Lower leg skin (tissue), 4 donors: Measurements from ENCODE around the gene IL13RA1. TPM values are rescaled to one million over a fixed set of nuclear protein-coding genes. Genes with fewer than 3 reads are reported as not detected.

ENCODE experiments used
- DNase-seq, 2 donors: peaks; one replicate each; pipeline ENCODE4 v3.0.0-alpha.2; 2019; ENCODE audit warnings: low spot score in 2 of 2
- H3K4me3 ChIP-seq: fragments of 200-600 bp; sonication (generic); 2 replicates; pipeline ENCODE4 v1.5.1; 2017; ENCODE audit warnings: mild to moderate bottlenecking, low read depth; ENCODE audit not compliant: poor library complexity, severe bottlenecking
- POLR2A ChIP-seq, 2 donors: fragments of 450-650 bp; IDR thresholded peaks; one replicate each; pipeline ENCODE4 v1.6.1; 2016 to 2017; ENCODE audit warnings: antibody characterized with exemption in 2 of 2, mild to moderate bottlenecking in 1 of 2, moderate library complexity in 1 of 2
- WGBS, 2 donors: methylation state at CpG; one replicate each; pipeline ENCODE4 v1.1.5; 2018; 5-methylcytosine and 5-hydroxymethylcytosine counted together
- intact Hi-C: fragments of 100-400 bp; cut with DNase I; formaldehyde crosslinking; loops from one replicate; pipeline ENCODE4 v1.15.0; 2023; ENCODE audit warnings: low total_unique reads
- total RNA-seq, 4 donors: library from RNA; depleted of rRNA; stranded (reverse); fragments of >200 nt; gene quantifications; one replicate each; pipeline ENCODE4 v1.1.0, GENCODE V29; 2016
- TF ChIP-seq, protein P1 (sequence below), 3 donors: fragments of 450-650 bp; IDR thresholded peaks; one replicate each; pipeline ENCODE4 v1.5.1; 2016; ENCODE audit warnings: antibody characterized with exemption in 3 of 3, mild to moderate bottlenecking in 3 of 3, moderate library complexity in 2 of 3

IL13RA1 gene
- total RNA-seq, 4 donors from 2014 or later, result 14.4 to 33.0 (median 19.5) TPM

GRCh38 chrX:118717678-118718391 lies 9.6 kb upstream of the IL13RA1 start:
- no peak for DNase-seq
- no peak overlapping the region for H3K4me3 ChIP-seq
- no peak for TF ChIP-seq POLR2A (IDR thresholded peaks at IDR 0.05)
- TF ChIP-seq, protein P1, sequence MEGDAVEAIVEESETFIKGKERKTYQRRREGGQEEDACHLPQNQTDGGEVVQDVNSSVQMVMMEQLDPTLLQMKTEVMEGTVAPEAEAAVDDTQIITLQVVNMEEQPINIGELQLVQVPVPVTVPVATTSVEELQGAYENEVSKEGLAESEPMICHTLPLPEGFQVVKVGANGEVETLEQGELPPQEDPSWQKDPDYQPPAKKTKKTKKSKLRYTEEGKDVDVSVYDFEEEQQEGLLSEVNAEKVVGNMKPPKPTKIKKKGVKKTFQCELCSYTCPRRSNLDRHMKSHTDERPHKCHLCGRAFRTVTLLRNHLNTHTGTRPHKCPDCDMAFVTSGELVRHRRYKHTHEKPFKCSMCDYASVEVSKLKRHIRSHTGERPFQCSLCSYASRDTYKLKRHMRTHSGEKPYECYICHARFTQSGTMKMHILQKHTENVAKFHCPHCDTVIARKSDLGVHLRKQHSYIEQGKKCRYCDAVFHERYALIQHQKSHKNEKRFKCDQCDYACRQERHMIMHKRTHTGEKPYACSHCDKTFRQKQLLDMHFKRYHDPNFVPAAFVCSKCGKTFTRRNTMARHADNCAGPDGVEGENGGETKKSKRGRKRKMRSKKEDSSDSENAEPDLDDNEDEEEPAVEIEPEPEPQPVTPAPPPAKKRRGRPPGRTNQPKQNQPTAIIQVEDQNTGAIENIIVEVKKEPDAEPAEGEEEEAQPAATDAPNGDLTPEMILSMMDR (IDR thresholded peaks at IDR 0.05), result no peak
- 84 to 89% methylated on average over 13 of the region's 13 CpGs for WGBS, 2 donors
- intact Hi-C loops, result no loop called here

DNA sequence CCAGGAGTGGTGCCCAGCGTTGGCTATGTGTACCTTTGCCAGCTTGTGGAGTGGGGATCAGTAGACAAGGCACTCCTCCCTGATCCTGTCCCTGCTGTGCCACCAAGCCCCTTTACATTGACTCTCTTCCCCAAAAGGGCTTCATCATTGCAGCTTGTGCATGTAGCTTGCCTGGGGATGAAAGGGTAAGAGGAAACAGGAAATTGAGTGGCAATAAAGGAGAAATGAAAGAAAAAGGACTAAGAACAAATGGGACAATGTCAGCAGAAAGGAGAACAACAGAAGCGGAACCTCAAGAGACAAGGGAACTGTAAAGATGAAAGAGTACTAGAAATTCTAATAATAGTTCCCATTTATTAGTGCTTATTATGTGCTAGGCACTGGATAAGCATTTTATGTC lies 8.7 kb upstream of the IL13RA1 start:
- WGBS, 2 donors, result 68 to 86% methylated on average over 1 to 2 of the region's 2 CpGs
- no peak for DNase-seq
- no peak overlapping the region for H3K4me3 ChIP-seq
- TF ChIP-seq POLR2A (IDR thresholded peaks at IDR 0.05), result no peak
- TF ChIP-seq, protein P1 (IDR thresholded peaks at IDR 0.05), result no peak
- intact Hi-C loops, result no loop called here

GRCh38 chrX:118720058-118720707 lies 7.2 kb upstream of the IL13RA1 start:
- DNase-seq, result no peak
- TF ChIP-seq POLR2A (IDR thresholded peaks at IDR 0.05), result no peak
- TF ChIP-seq, protein P1 (IDR thresholded peaks at IDR 0.05), result no peak
- H3K4me3 ChIP-seq, result no peak overlapping the region
- 80 to 87% methylated on average over 3 of the region's 3 CpGs for WGBS, 2 donors
- intact Hi-C loops, result no loop called here

DNA sequence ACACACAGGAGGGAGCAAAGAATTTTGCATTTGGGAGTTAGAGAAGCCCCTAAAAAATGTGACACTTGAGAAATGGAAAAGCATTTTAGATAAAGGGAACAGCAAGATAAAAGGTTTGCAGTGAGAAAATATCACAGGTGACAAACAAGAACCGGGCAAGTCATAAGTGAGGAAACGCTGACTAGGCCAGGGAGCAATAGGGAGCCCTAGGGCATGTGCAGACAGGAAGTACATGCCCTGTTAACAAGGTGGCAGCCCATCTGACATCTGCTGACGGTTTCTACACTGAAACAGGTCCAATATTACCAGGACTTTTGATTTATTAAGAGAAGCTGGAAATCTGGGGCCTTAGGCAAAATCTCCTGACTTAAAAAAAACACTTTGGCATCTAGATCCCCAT lies 4.0 kb upstream of the IL13RA1 start:
- no peak for DNase-seq
- H3K4me3 ChIP-seq, result no peak overlapping the region
- intact Hi-C loops, result no loop called here
- TF ChIP-seq, protein P1 (IDR thresholded peaks at IDR 0.05), result no peak
- no peak for TF ChIP-seq POLR2A (IDR thresholded peaks at IDR 0.05)
- 34 to 44% methylated on average over 3 of the region's 3 CpGs for WGBS, 2 donors

DNA sequence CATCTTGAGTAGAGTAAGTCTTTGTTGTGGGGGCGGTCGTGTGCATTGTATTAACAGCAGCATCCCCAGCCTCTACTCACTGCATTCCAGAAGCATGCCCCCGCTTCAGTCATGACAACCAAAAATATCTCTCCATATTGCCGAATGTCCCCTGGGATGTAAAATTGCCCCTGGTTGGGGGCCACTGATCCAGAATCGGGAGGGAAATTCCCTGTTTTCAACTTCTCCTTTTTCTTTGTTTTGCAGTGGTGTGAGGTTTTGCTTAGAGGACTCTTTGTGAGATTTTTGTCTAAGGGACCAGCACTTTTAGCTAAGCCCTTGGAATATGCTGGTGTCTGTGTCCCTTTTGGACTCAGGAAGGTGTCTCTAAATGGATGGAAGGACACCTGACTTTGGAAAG lies 3.0 kb upstream of the IL13RA1 start:
- intact Hi-C loops, result no loop called here
- WGBS, 2 donors, result 84 to 94% methylated on average over 5 of the region's 5 CpGs
- H3K4me3 ChIP-seq, result no peak overlapping the region
- DNase-seq, result no peak
- TF ChIP-seq, protein P1 (IDR thresholded peaks at IDR 0.05), result no peak
- no peak for TF ChIP-seq POLR2A (IDR thresholded peaks at IDR 0.05)
